Calu3 (cell line): Measurements from ENCODE around the gene GRIP1. TPM values are rescaled to one million over a fixed set of nuclear protein-coding genes. Genes with fewer than 3 reads are reported as not detected.

Source experiments
- BruUV-seq: library from RNA; stranded (reverse); fragments of 400-500 nt; replicated peaks from 2 replicates; lab custom pipeline; 2021; lab: Mats Ljungman, UMichigan
- CTCF ChIA-PET: fragments of 300-600 bp; sonication (Branson Sonifier 250); formaldehyde crosslinking; loops from one replicate; lab custom pipeline; 2022; ENCODE audit warnings: antibody characterized with exemption; lab: Charles Lee
- DNase-seq: peaks from one replicate; pipeline ENCODE4 v3.0.0; 2022
- H3K27ac Mint-ChIP-seq: one replicate; pipeline ENCODE4 v1.8.0; 2022; ENCODE audit warnings: mixed read lengths; ENCODE audit not compliant: unreplicated experiment
- H3K27me3 Mint-ChIP-seq: one replicate; pipeline ENCODE4 v1.8.0; 2022; ENCODE audit warnings: mixed read lengths; ENCODE audit not compliant: unreplicated experiment
- H3K36me3 Mint-ChIP-seq: one replicate; pipeline ENCODE4 v1.8.0; 2022; ENCODE audit warnings: mild to moderate bottlenecking, moderate library complexity, mixed read lengths; ENCODE audit not compliant: insufficient read depth, unreplicated experiment
- H3K4me1 Mint-ChIP-seq: one replicate; pipeline ENCODE4 v1.8.0; 2022; ENCODE audit warnings: mild to moderate bottlenecking, low read depth, mixed read lengths; ENCODE audit not compliant: unreplicated experiment
- H3K4me3 Mint-ChIP-seq: one replicate; pipeline ENCODE4 v1.8.0; 2022; ENCODE audit warnings: mild to moderate bottlenecking, low read depth, moderate library complexity, mixed read lengths; ENCODE audit not compliant: unreplicated experiment
- H3K9me3 Mint-ChIP-seq: one replicate; pipeline ENCODE4 v1.8.0; 2022; ENCODE audit warnings: low read depth, mixed read lengths; ENCODE audit not compliant: unreplicated experiment
- intact Hi-C: fragments of 100-400 bp; cut with micrococcal nuclease; formaldehyde crosslinking; loops from one replicate; pipeline ENCODE4 v1.10.0; 2022; ENCODE audit not compliant: unreplicated experiment
- total RNA-seq: library from RNA; stranded (reverse); gene quantifications from 2 replicates; pipeline ENCODE4 v1.2.3, GENCODE V29; 2022
- TF ChIP-seq, protein P1 (sequence below): fragments of 200-600 bp; IDR thresholded peaks from one replicate; pipeline ENCODE4 v1.8.0; 2022; ENCODE audit warnings: antibody characterized with exemption; ENCODE audit not compliant: unreplicated experiment

The GRIP1 gene
- total RNA-seq, 1 experiment from 2014 or later = 47.4 TPM

DNA sequence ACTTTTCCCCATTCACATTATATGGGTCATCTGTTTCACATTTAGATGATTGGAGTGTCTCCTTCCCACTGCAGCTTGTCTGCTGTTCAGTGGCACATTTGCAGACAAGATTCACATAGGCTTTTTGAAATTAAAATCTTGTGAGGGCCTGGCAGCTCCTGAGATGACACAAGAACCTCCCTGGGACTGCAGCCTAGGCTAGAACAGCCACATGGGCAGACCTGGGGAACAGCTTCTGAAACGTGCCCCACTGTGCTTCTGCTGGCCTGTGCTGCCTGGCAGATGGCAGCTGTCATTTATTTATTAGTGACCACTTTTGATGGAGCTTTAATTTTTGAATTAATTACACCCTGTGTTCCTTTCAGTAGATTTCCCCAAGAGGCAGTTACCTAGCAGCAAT lies 137.4 kb downstream of the GRIP1 start:
- CTCF ChIA-PET = no interaction called here
- DNase-seq = no peak
- Mint-ChIP-seq H3K36me3 (no peaks in the 10 kb centered on the region), H3K27ac (no peak overlapping the region), H3K4me3 (no peak overlapping the region), H3K9me3 (no peaks in the 10 kb centered on the region), H3K4me1 (no peaks in the 10 kb centered on the region), H3K27me3 (no peaks in the 10 kb centered on the region)
- intact Hi-C loops = loop anchor here (10.0 kb wide), 1 partner anchor 267 kb away; no protein-coding TSS in a partner anchor
- TF ChIP-seq, protein P1, sequence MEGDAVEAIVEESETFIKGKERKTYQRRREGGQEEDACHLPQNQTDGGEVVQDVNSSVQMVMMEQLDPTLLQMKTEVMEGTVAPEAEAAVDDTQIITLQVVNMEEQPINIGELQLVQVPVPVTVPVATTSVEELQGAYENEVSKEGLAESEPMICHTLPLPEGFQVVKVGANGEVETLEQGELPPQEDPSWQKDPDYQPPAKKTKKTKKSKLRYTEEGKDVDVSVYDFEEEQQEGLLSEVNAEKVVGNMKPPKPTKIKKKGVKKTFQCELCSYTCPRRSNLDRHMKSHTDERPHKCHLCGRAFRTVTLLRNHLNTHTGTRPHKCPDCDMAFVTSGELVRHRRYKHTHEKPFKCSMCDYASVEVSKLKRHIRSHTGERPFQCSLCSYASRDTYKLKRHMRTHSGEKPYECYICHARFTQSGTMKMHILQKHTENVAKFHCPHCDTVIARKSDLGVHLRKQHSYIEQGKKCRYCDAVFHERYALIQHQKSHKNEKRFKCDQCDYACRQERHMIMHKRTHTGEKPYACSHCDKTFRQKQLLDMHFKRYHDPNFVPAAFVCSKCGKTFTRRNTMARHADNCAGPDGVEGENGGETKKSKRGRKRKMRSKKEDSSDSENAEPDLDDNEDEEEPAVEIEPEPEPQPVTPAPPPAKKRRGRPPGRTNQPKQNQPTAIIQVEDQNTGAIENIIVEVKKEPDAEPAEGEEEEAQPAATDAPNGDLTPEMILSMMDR = no peak
- no TSS peak for BruUV-seq

DNA sequence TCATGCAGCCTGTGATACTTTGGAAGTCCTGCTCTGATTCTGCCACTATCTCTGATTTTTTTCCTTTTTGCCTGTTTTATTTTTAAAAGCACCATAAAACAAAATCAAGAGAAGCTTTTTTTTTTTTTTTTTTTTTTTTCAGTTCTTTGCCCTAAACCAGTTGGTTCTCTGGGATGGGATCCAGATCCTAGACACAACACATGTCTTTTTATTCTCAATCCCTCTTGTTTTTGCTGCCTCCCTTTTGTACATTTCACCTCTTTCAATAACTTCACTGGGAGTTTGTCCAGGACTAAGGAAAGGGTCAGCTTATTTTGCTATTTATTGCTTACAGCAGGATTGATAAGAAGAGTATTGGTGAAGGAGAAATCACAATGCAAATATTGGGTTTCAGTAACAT lies 139.4 kb downstream of the GRIP1 start:
- Mint-ChIP-seq H3K27ac (no peak overlapping the region), H3K4me1 (no peaks in the 10 kb centered on the region), H3K4me3 (no peak overlapping the region), H3K36me3 (no peaks in the 10 kb centered on the region), H3K27me3 (no peaks in the 10 kb centered on the region), H3K9me3 (no peaks in the 10 kb centered on the region)
- CTCF ChIA-PET = interaction anchor here (0.7 to 1.0 kb wide), 2 partner anchors 13 to 89 kb away, joined by 3 to 8 read pairs; no protein-coding TSS in a partner anchor
- intact Hi-C loops = no loop called here
- no TSS peak for BruUV-seq
- DNase-seq = no peak
- TF ChIP-seq, protein P1 = no peak

DNA sequence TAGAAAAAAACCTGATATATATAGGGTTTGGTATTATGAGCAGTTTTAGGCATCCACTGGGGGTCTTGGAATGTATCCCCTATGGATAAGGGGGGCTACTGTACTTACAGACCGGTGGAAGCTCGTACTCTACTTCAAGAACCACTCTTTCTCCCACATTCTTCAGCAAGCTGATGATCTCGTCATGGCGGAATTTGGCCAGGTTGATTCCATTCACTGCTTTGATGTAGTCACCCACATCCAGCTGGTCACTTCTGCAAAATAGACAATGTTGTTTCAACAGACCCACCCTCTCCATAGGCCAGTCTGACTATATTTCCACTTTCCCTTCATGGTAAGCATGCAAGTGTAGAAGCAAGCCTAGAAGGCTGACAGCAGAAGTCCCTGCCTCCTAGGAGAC lies 139.9 kb downstream of the GRIP1 start:
- BruUV-seq = no TSS peak
- no peaks in the 10 kb centered on the region for H3K4me1 Mint-ChIP-seq
- no peak for DNase-seq
- no peaks in the 10 kb centered on the region for H3K9me3 Mint-ChIP-seq
- no peak overlapping the region for H3K4me3 Mint-ChIP-seq
- no peak overlapping the region for H3K27ac Mint-ChIP-seq
- H3K36me3 Mint-ChIP-seq = no peaks in the 10 kb centered on the region
- no peaks in the 10 kb centered on the region for H3K27me3 Mint-ChIP-seq
- intact Hi-C loops = no loop called here
- TF ChIP-seq, protein P1 = no peak
- CTCF ChIA-PET = interaction anchor here (1.0 kb wide), 1 partner anchor 88 kb away, joined by 3 read pairs; no protein-coding TSS in a partner anchor

- H3K36me3 Mint-ChIP-seq = no peaks in the 10 kb centered on the region
- CTCF ChIA-PET = no interaction called here
- no peak for DNase-seq
- intact Hi-C loops = no loop called here
- no peaks in the 10 kb centered on the region for H3K27me3 Mint-ChIP-seq
- H3K27ac Mint-ChIP-seq = no peak overlapping the region
- BruUV-seq = no TSS peak
- H3K9me3 Mint-ChIP-seq = no peaks in the 10 kb centered on the region
- TF ChIP-seq, protein P1 = no peak
- no peak overlapping the region for H3K4me3 Mint-ChIP-seq
- no peaks in the 10 kb centered on the region for H3K4me1 Mint-ChIP-seq
Observed at GRCh38 chr12:66537876-66538275, 141.0 kb downstream of the GRIP1 start.
